HL-60/S4 treated with phorbol 12-myristate 13-acetate at 8.2 ng/mL for 4 days and 3 days (cell line): ENCODE results near the gene ATG7.
"Not testable (repeated sequence)": the region's sequence is repeated elsewhere in the genome, so short reads cannot be mapped to it uniquely, and the experiment has no call there.

Experiments used
- in situ Hi-C: fragments of 300-500 bp; cut with MboI; formaldehyde crosslinking; loops from 2 replicates; pipeline ENCODE4 v1.15.0; 2022; ENCODE audit warnings: low sequenced_read_pairs

Gene ATG7

GRCh38 chr3:11382146-11382745, 110.0 kb downstream of the ATG7 start:
- in situ Hi-C loops: loop anchor here (10.0 kb wide), 1 partner anchor 273 kb away; no protein-coding TSS in a partner anchor

- in situ Hi-C loops: loop anchor here (10.0 kb wide), 1 partner anchor 271 kb away; no protein-coding TSS in a partner anchor
Observed at GRCh38 chr3:11384074-11384473, 111.9 kb downstream of the ATG7 start.

- in situ Hi-C loops: loop anchor here (10.0 kb wide), 1 partner anchor 269 kb away; no protein-coding TSS in a partner anchor
Observed at GRCh38 chr3:11385326-11385725, 113.1 kb downstream of the ATG7 start.

- in situ Hi-C loops: loop anchor here (10.0 kb wide), 1 partner anchor 269 kb away; no protein-coding TSS in a partner anchor
Observed at GRCh38 chr3:11385891-11386290, 113.7 kb downstream of the ATG7 start.

DNA sequence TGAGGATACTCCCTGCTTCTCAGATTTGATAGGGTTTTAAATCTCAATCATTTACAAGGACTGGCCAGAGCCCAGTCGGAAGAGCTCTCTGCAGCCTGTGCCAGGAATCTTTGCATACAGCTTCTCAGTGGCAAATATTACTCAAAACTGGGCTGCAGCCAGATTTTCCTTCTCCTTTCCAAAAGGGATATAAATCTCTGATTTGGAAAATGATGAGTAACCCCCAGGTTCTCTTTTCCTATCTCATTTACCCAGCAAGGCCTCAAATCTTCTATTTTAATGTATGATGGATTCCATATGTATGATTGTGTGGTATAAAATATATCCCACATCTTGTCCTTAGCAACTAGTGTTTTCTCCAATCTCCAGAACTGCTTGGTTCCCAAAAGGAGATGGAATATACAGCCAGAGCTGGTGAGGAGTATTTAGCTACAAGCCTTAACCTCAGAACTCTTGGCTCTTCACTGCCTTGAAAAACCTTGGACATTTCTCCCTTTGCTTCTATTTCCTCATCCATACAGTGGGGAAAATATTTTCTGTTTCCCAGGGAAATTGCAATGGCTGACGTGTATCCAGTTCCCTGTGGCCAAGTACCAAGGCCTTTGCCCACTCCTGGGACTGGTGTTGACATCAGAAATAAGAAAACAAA, 114.4 kb downstream of the ATG7 start:
- in situ Hi-C loops: loop anchor here (10.0 kb wide), 1 partner anchor 268 kb away; no protein-coding TSS in a partner anchor

DNA sequence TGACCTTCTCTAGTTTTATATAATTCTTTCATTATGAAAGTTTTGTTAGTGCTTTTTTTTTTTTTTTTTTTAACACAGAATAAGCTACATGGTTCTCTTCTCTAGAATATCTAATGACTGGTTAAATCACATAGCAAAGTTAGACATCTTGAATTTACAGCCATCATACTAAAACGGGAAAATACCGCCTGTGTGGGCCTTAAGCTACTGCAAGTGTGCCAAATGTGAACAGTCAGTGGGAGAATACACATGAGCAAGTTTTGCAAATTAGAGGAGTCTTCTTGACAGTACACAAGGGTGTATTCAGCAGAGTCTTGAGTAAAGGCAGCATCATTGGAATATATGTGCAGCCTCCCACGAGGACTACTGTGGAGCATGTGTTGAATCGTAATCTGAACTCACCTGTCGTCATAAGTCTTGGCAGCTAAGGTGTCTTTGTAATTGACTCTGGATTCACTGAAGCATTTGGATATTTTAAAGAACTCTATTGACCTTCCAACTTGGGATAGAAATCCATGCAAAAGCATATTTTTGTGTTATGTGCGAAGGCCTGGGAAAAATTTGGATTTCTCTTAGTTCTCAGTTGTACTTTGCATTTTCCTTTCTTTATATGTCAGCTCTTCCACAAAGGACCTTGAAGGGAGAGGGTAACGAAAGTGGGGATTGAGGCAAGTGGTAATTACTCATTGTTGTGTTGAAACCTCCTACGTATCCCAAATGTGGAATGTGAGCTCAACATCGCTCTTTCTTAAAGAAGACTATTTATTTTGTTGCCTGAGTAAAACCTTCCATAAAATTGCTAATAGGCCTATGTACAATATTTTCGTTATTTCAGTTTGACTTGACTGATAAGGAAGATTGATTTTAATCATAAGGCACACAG, 117.4 kb downstream of the ATG7 start:
- in situ Hi-C loops: loop anchor here (10.0 kb wide), 1 partner anchor 265 kb away; no protein-coding TSS in a partner anchor

- in situ Hi-C loops: no loop called here
Observed at GRCh38 chr3:11390411-11391131, 118.4 kb downstream of the ATG7 start.

DNA sequence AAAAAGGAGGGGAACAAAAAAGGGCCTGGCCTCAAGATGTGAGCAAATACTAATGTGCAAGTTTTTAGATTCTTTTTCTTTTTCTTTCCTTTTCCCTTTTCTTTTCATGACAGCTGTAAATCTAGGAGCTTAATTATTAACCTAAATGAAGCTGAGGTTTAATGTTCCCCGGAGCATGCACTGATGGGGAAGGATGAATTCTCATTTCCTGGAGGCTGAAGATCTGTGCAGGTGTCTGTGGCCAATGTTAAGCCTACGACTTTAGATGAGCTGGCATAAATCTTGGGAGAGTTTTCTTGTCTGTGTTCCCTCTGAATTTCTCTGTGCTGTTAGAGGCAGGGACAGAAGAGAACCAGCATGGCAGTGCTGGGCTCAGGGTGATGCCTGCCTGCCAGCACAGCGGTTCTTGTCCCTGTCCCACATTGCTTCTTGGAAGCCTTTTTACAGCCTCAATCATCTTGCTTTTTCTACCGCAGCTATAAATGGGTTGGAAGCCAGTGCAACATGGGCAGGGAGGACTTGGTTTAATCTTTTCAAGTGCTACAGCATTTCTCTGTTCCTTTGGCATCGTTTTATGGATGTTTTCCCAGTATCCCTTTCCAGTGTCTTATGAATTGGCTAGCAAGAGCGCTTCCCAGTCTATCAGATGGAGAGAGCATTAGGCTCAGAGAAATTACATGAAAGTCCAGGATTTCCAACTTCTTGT, 119.1 kb downstream of the ATG7 start:
- in situ Hi-C loops: no loop called here

GRCh38 chr3:11392014-11392859, 120.0 kb downstream of the ATG7 start:
- in situ Hi-C loops: no loop called here

DNA sequence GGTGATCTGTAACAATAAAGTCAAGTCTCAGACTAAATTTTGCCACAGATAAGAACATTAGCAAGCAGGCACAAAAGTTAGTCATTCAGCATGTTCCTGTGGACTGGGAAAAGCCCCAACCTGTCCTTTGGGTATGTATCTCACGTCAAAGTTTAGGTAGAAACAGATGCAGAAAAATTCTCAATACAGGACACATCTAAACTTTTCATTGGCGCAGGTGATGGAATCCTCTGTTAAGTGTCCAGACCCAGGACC, 120.6 kb downstream of the ATG7 start:
- in situ Hi-C loops: no loop called here

DNA sequence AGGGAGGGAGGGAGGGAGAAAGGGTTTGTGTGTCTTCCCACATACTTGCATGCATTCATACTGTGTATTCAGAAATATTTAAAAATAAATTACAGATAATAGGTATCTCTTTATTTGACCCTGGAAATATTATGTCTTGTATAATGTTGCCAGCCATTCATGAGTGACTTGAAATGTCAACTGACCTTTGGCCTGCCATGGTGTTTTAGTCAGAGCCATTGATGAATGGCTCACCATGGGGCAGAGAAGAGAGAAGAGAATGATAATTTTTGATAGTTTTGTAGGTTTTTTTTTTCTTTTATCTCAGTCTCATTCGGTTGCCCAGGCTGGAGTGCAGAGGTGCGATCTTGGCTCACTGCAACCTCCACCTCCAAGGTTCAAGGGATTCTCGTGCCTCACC, 121.2 kb downstream of the ATG7 start:
- in situ Hi-C loops: no loop called here

GRCh38 chr3:11394392-11394791, 122.2 kb downstream of the ATG7 start:
- in situ Hi-C loops: no loop called here

- in situ Hi-C loops: no loop called here
Observed at GRCh38 chr3:11400213-11400612, 128.0 kb downstream of the ATG7 start.

GRCh38 chr3:11401434-11401833, 129.2 kb downstream of the ATG7 start:
- in situ Hi-C loops: no loop called here

DNA sequence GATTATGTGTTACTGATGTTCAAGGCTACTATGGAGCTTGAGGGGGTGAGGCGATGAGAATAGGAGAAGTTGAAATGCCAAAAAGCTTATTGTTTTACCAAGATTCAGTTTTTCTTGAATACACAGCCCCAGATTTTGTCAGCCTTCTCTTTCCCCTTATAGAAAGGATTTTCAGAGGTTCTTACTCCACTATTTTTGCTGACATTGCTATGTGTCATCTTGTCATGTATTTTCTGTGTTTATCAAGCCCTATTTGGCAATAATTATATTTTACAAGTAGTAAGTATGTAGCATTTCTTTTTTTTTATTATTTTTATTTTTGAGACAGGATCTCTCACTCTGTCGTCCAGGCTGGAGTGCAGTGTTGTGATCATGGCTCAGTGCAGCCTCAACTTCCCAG, 133.1 kb downstream of the ATG7 start:
- in situ Hi-C loops: no loop called here

DNA sequence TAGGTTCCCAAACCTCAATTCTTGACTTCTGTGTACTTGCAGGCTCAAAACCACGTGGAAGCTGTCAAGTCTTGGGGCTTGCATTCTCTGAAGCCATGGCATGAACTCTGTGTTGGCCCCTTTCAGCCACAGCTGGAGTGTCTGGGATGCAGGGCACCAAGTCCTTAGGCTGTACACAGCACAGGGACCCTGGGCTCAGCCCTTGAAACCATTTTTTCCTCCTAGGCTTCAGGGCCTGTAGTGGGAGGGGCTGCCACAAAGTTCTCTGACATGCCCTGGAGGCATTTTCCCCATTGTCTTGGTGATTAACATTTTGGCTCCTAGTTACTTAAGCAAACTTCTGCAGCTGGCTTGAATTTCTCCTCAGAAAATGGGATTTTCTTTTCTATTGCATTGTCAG, 135.4 kb downstream of the ATG7 start:
- in situ Hi-C loops: no loop called here

DNA sequence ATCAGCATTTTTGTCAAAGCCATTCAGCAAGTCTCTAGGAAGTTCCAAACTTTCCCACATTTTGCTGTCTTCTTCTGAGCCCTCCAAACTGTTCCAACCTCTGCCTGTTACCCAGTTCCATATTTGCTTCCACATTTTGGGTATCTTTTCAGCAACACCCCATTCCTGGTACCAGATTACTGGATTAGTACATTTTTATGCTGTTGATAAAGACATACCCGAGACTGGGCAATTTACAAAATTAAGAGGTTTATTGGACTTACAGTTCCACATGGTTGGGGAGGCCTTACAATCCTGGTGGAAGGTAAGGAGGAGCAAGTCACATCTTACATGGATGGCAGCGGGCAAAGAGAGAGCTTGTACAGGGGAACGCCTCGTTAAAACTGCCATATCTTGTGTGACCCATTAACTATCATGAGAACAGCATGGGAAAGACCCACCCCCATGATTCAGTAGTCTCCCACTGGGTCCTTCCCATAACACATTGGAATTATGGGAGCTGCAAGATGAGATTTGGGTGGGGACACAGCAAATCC, 136.2 kb downstream of the ATG7 start:
- in situ Hi-C loops: not testable (repeated sequence)

GRCh38 chr3:11410564-11410963, 138.4 kb downstream of the ATG7 start:
- in situ Hi-C loops: no loop called here

- in situ Hi-C loops: no loop called here
Observed at GRCh38 chr3:11411956-11412355, 139.8 kb downstream of the ATG7 start.
